H9 (cell line): Measurements from ENCODE around the gene SLC22A12. TPM values are rescaled to one million over a fixed set of nuclear protein-coding genes. Genes with fewer than 3 reads are reported as not detected.

ENCODE experiments used
- DNase-seq: peaks from one replicate; pipeline ENCODE4 v3.0.0-alpha.2; 2017
- H2AFZ ChIP-seq: one replicate; pipeline ENCODE4 v1.6.1; 2013; ENCODE audit warnings: mild to moderate bottlenecking, low read length, control low read depth, moderate library complexity
- H2AK5ac ChIP-seq: 2 replicates; pipeline ENCODE4 v1.6.1; 2013; ENCODE audit warnings: low read length, control low read depth, mixed read lengths; ENCODE audit not compliant: insufficient read length
- H2BK120ac ChIP-seq: one replicate; pipeline ENCODE4 v1.6.1; 2013; ENCODE audit warnings: low read depth, mild to moderate bottlenecking, low read length, control low read depth, inconsistent platforms; ENCODE audit not compliant: poor library complexity, severe bottlenecking
- H2BK12ac ChIP-seq: 2 replicates; pipeline ENCODE4 v1.6.1; 2013; ENCODE audit warnings: low read length, control low read depth, mixed read lengths, low read depth; ENCODE audit not compliant: insufficient read length
- H2BK15ac ChIP-seq: 2 replicates; pipeline ENCODE4 v1.6.1; 2013; ENCODE audit warnings: low read depth, low read length, control low read depth
- H2BK20ac ChIP-seq: one replicate; pipeline ENCODE4 v1.6.1; 2013; ENCODE audit warnings: low read depth, mild to moderate bottlenecking, low read length, control low read depth, inconsistent platforms; ENCODE audit not compliant: poor library complexity, severe bottlenecking
- H2BK5ac ChIP-seq: 2 replicates; pipeline ENCODE4 v1.6.1; 2013; ENCODE audit warnings: low read length, control low read depth, mixed read lengths; ENCODE audit not compliant: insufficient read length
- H3K14ac ChIP-seq: 2 replicates; pipeline ENCODE4 v1.6.1; 2013; ENCODE audit warnings: low read length, control low read depth; ENCODE audit not compliant: insufficient read depth
- H3K18ac ChIP-seq: 2 replicates; pipeline ENCODE4 v1.6.1; 2013; ENCODE audit warnings: low read depth, mild to moderate bottlenecking, mixed read lengths, low read length, control low read depth; ENCODE audit not compliant: insufficient read length
- H3K23ac ChIP-seq: 2 replicates; pipeline ENCODE4 v1.6.1; 2013; ENCODE audit warnings: low read length, control low read depth, mixed read lengths, low read depth; ENCODE audit not compliant: insufficient read length
- H3K23me2 ChIP-seq: 2 replicates; pipeline ENCODE4 v1.6.1; 2013; ENCODE audit warnings: low read depth, mild to moderate bottlenecking, mixed read lengths, low read length, control low read depth; ENCODE audit not compliant: insufficient read length, poor library complexity, severe bottlenecking
- H3K27ac ChIP-seq: 2 replicates; pipeline ENCODE4 v1.5.1; 2013; ENCODE audit warnings: low read length, control low read depth, mixed read lengths, low read depth; ENCODE audit not compliant: insufficient read length
- H3K27me3 ChIP-seq: 2 replicates; pipeline ENCODE4 v1.6.1; 2013; ENCODE audit warnings: low read length, control low read depth, inconsistent platforms; ENCODE audit not compliant: insufficient read depth
- H3K4ac ChIP-seq: 2 replicates; pipeline ENCODE4 v1.6.1; 2013; ENCODE audit warnings: low read depth, mild to moderate bottlenecking, control low read depth, inconsistent platforms, low read length, moderate library complexity
- H3K4me1 ChIP-seq: 2 replicates; pipeline ENCODE4 v1.6.1; 2013; ENCODE audit warnings: low read length, control low read depth, inconsistent platforms; ENCODE audit not compliant: insufficient read depth
- H3K4me2 ChIP-seq: 2 replicates; pipeline ENCODE4 v1.6.1; 2013; ENCODE audit warnings: low read length, control low read depth, mixed read lengths; ENCODE audit not compliant: insufficient read length, insufficient read depth
- H3K56ac ChIP-seq: 2 replicates; pipeline ENCODE4 v1.6.1; 2013; ENCODE audit warnings: low read depth, mild to moderate bottlenecking, mixed read lengths, low read length, control low read depth; ENCODE audit not compliant: insufficient read length
- H3K79me1 ChIP-seq: 2 replicates; pipeline ENCODE4 v1.6.1; 2013; ENCODE audit warnings: low read depth, mild to moderate bottlenecking, moderate library complexity, low read length, control low read depth, inconsistent platforms; ENCODE audit not compliant: insufficient read depth, poor library complexity, severe bottlenecking
- H3K79me2 ChIP-seq: 2 replicates; pipeline ENCODE4 v1.6.1; 2013; ENCODE audit warnings: low read length, control low read depth, inconsistent platforms; ENCODE audit not compliant: insufficient read depth
- H3K9ac ChIP-seq: 2 replicates; pipeline ENCODE4 v1.6.1; 2013; ENCODE audit warnings: low read length, control low read depth, mixed read lengths; ENCODE audit not compliant: insufficient read length; ENCODE audit errors: extremely low read depth
- H3K9me3 ChIP-seq: one replicate; pipeline ENCODE4 v1.6.1; 2013; ENCODE audit warnings: low read depth, low read length, inconsistent platforms; ENCODE audit not compliant: control insufficient read depth
- H3T11ph ChIP-seq: one replicate; pipeline ENCODE4 v1.6.1; 2013; ENCODE audit warnings: mild to moderate bottlenecking, low read length, control low read depth, inconsistent platforms
- H4K20me1 ChIP-seq: one replicate; pipeline ENCODE4 v1.6.1; 2013; ENCODE audit not compliant: control insufficient read depth, insufficient read length, insufficient read depth
- H4K5ac ChIP-seq: 2 replicates; pipeline ENCODE4 v1.6.1; 2013; ENCODE audit warnings: low read depth, mild to moderate bottlenecking, mixed read lengths, low read length, control low read depth; ENCODE audit not compliant: insufficient read length
- H4K8ac ChIP-seq: replicated peaks from 2 replicates; pipeline ENCODE4 v1.6.1; 2013; ENCODE audit warnings: low read length, control low read depth, mixed read lengths, low read depth; ENCODE audit not compliant: insufficient read length
- H4K91ac ChIP-seq: 2 replicates; pipeline ENCODE4 v1.6.1; 2013; ENCODE audit warnings: low read depth, mild to moderate bottlenecking, moderate library complexity, mixed read lengths, low read length, control low read depth; ENCODE audit not compliant: insufficient read length
- H3K27ac Mint-ChIP-seq, 3 experiments: 2 replicates in 2 of 3; 3 replicates in 1 of 3; pipeline ENCODE4 v1.8.0; 2020 to 2021; ENCODE audit warnings: mixed read lengths in 3 of 3, mild to moderate bottlenecking in 1 of 3, moderate library complexity in 1 of 3
- H3K27me3 Mint-ChIP-seq: 2 replicates; pipeline ENCODE4 v1.8.0; 2021; ENCODE audit warnings: low read depth, mild to moderate bottlenecking, moderate library complexity, mixed read lengths
- H3K36me3 Mint-ChIP-seq, 3 experiments: 2 replicates in 2 of 3; 3 replicates in 1 of 3; pipeline ENCODE4 v1.8.0; 2020 to 2021; ENCODE audit warnings: low read depth in 3 of 3, mixed read lengths in 3 of 3; ENCODE audit not compliant: insufficient read depth in 1 of 3
- H3K4me1 Mint-ChIP-seq, 2 experiments: 2 replicates each; pipeline ENCODE4 v1.8.0; 2020; ENCODE audit warnings: mixed read lengths in 2 of 2
- H3K4me3 Mint-ChIP-seq, 2 experiments: 2 replicates in 1 of 2; 3 replicates in 1 of 2; pipeline ENCODE4 v1.8.0; 2020 to 2021; ENCODE audit warnings: mild to moderate bottlenecking in 2 of 2, mixed read lengths in 2 of 2, moderate library complexity in 1 of 2
- H3K9me3 Mint-ChIP-seq, 2 experiments: 2 replicates in 1 of 2; 3 replicates in 1 of 2; pipeline ENCODE4 v1.8.0; 2020; ENCODE audit warnings: mild to moderate bottlenecking in 2 of 2, mixed read lengths in 2 of 2, moderate library complexity in 1 of 2
- CTCF ChIP-seq: fragments of 200-600 bp; sonication (generic); conservative IDR thresholded peaks from 3 replicates; pipeline ENCODE4 v1.8.0; 2021; ENCODE audit warnings: antibody characterized with exemption, mild to moderate bottlenecking
- WGBS: extraction: QIAGEN DNeasy Blood & Tissue Kit; methylation state at CpG from one replicate; pipeline ENCODE4 v1.1.7; 2013; ENCODE audit warnings: missing lambda C conversion rate, low lambda C conversion rate, mixed read lengths; ENCODE audit not compliant: insufficient read length; ENCODE audit errors: extremely low coverage; 5-methylcytosine and 5-hydroxymethylcytosine counted together
- total RNA-seq: library from RNA; stranded (reverse); gene quantifications from 2 replicates; pipeline ENCODE4 v1.2.1, GENCODE V29; 2021

SLC22A12 gene
- total RNA-seq, 1 experiment from 2014 or later: not detected

DNA sequence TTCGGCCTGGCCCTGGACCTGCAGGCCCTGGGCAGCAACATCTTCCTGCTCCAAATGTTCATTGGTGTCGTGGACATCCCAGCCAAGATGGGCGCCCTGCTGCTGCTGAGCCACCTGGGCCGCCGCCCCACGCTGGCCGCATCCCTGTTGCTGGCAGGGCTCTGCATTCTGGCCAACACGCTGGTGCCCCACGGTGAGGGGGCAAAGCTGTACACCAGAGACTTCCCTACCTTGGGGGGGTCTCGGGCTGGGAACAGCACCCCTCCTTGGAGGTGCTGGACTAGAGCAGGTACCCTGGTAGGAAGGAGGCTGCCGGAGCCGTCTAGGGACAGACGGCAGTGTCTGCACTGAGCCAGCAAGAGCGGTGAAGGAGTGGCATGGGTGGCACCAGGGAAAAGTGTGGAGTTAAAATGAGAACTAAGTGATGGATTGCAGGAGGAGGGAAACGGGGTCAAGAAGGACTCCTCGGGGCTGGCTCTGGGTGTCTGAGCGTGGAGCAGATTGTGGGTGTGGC is 8.7 kb downstream of the SLC22A12 start:
- Histone ChIP-seq H2BK20ac (no peak overlapping the region), H2BK12ac (no peak overlapping the region), H3K4ac (no peak overlapping the region), H3K18ac (no peak overlapping the region), H4K20me1 (no peaks in the 10 kb centered on the region), H3K27ac (no peak overlapping the region), H3K9ac (no peak overlapping the region), H3K23me2 (no peaks in the 10 kb centered on the region), H2AK5ac (no peak overlapping the region), H3K4me1 (no peaks in the 10 kb centered on the region), H3K9me3 (no peaks in the 10 kb centered on the region), H3K14ac (no peak overlapping the region; the same call in 1 of the 2 replicates), H2BK120ac (no peak overlapping the region), H2BK5ac (no peak overlapping the region), H3T11ph (no peak overlapping the region), H3K79me2 (no peaks in the 10 kb centered on the region), H3K23ac (no peak overlapping the region), H4K8ac (no peak overlapping the region), H3K56ac (no peak overlapping the region), H2AFZ (no peak overlapping the region), H3K4me2 (no peak overlapping the region), H4K91ac (no peak overlapping the region), H3K27me3 (no peaks in the 10 kb centered on the region), H4K5ac (no peak overlapping the region), H2BK15ac (no peak overlapping the region), H3K79me1 (no peaks in the 10 kb centered on the region)
- Mint-ChIP-seq H3K27ac (no peak overlapping the region), H3K4me1 (peaks cover 4 to 5% of the 10 kb centered on the region in 2 experiments), H3K36me3 (no peaks in the 10 kb centered on the region), H3K4me3 (no peak overlapping the region; a peak in 1 of 5 replicates), H3K9me3 (peaks cover 0 to 4% of the 10 kb centered on the region in 2 experiments; a peak in 3 of 5 replicates), H3K27me3 (peaks cover 10% of the 10 kb centered on the region)
- DNase-seq: no peak
- TF ChIP-seq CTCF: no peak
- no CpG with 5 or more reads among the region's 17 CpGs for WGBS
